Stimulated activated naive CD8-positive, alpha-beta T cell treated with anti-CD3 and anti-CD28 coated beads, Interleukin-15, Interleukin-2, amounts not matched to agents 100 U/mL and 50 U/mL, for 24 hours (primary cell): ENCODE results near the gene P3H3.
A peak's percentile ranks its signal among the peaks of the same experiment; 100 is the strongest.
"Not testable (repeated sequence)": the region's sequence is repeated elsewhere in the genome, so short reads cannot be mapped to it uniquely, and the experiment has no call there.

Source experiments
- ATAC-seq: fragments of 150-1000 bp; cut with Tn5 transposase; one replicate; pipeline ENCODE4 v1.10.0; 2021
- DNase-seq: peaks from one replicate; pipeline ENCODE4 v3.0.0; 2021

The P3H3 gene

GRCh38 chr12:6845395-6845794 lies 17.2 kb downstream of the P3H3 start:
- no peak for DNase-seq

DNA sequence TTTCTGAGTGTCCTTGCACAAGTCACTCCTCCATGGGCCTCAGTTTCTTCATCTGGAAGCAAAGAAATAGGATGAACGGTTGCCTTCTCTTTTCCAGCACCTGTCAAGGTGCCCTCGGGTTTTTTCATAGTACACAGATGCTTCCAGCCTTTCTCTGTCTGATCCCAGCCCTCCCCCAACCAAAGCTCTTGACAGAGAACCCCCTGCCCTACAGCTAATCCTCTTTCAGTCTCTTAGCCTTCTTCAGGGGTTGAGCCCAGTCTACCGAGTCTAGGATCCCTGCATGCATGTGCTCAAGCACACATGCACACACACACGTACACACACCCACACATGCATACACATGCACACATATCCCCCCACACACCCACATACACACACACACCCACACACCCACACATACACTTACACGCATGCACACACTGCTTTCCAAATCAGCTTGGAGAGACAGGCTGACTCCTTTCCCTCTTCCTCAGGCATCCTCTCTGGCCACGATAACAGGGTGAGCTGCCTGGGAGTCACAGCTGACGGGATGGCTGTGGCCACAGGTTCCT lies 18.2 kb downstream of the P3H3 start:
- no peak for ATAC-seq
- no peak for DNase-seq

More at GRCh38 chr12:6845395-6845794, 17.2 kb downstream of the P3H3 start:
- ATAC-seq = no peak

DNA sequence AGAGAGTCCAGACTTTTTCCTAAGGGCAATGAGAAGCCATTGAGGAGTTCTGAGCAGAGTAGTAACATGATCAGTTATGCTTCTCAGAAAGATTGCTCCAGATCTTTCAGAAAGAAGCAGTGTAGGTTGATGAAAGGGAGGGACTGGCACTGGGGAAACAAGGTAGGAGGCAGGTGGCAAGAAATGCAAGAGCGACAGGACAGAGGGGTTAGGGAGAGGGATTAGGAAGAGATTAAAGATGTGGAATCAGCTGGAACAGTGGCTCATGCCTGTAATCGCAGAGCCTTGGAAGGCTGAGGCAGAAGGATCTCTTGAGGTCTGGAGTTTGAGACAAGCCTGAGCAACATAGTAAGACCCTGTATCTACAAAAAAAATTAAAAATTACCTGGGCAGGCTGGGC lies 19.5 kb downstream of the P3H3 start:
- ATAC-seq (no peak), DNase-seq (no peak)

- DNase-seq = no peak
- ATAC-seq = no peak
These were observed 21.2 kb downstream of the P3H3 start for GRCh38 chr12:6849427-6849826.

- DNase-seq (no peak), ATAC-seq (no peak)
These were observed 21.9 kb downstream of the P3H3 start for GRCh38 chr12:6849976-6850560.

- DNase-seq = no peak
- ATAC-seq = no peak
These were observed 22.6 kb downstream of the P3H3 start for GRCh38 chr12:6850796-6851152.

- peak; percentile 60 for ATAC-seq
- peak; percentile 97 for DNase-seq
These were observed 23.1 kb downstream of the P3H3 start, which contains the start of gene CDCA3 for GRCh38 chr12:6851153-6851920. Gene CDCA3 (minus strand): TSS chr12:6851286. CDS start chr12:6850952, 334 bp downstream.

DNA sequence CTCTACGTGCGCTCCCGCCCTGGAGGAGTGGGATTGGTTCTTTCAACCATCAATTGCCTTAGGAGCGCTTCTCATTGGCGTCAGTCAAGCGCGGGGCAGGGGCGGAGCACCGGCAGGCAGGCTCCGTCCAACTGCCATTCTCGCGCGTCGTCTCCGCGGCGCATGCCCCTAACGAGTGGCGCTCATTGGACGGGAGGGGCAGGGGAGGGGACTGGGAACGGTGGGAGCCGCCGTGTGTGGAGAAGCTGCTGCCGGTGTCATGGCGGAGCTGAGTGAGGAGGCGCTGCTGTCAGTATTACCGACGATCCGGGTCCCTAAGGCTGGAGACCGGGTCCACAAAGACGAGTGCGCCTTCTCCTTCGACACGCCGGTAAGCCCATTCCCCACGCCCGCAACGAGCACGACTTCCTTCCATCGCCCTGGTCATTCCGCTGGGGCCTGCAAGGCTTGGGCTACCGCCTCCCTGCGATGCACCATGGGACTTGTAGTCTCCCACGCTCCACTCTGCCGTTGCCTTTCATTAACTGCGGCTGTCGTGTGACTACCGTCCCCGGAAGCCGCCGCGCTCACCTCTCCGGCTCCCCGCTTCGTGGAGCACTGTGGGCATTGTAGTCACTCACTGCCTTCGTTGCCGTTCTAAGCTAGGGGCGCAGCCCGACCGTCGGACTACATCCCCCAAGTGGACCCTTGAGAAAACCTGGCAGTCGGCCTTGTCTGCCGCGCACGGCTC lies 23.9 kb downstream of the P3H3 start, which contains the start of gene USP5:
Gene USP5 (plus strand): TSS at position 230 of the 730 bp plus-strand sequence. CDS start 30 bp downstream, at position 260.
- ATAC-seq (peak; percentile 87), DNase-seq (peak; percentile 97)

- ATAC-seq (peak; percentile 5), DNase-seq (peak; percentile 72)
These were observed 24.6 kb downstream of the P3H3 start for GRCh38 chr12:6852651-6853354.

GRCh38 chr12:6853626-6854025 lies 25.4 kb downstream of the P3H3 start:
- DNase-seq = no peak
- no peak for ATAC-seq

DNA sequence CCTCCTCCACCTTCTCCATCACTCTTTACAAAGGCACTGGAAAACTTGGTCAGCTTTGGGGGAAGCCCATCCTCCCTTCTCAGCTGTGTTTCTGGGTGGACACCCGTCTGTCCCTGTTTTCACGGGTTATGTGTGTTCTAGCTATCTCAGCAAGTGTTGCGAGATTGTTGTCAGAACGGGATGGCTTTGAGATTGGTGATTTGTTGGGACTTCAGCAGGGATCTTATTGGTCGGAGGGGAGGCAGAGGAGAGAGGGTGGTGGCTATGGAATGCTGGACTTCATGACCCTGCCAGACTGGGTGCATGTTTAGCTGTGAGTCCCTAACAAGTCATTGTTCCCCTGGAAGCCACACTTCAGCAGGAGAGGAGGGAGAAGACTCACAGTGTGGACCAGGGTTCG lies 25.8 kb downstream of the P3H3 start:
- DNase-seq = no peak
- no peak for ATAC-seq

DNA sequence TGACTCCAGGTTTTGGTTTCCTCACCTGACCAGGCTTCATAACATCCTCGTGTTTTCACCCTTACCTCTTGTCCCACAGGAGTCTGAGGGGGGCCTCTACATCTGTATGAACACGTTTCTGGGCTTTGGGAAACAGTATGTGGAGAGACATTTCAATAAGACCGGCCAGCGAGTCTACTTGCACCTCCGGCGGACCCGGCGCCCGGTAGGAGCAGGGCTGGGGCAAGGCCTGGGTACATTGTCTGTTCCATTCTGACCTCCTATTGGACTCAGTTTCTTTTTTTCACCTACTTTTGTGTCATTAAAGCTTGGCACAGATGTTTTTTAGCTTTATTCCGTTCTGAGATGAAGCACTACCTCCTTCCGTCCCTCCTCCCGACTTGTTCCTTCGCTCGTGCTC lies 27.1 kb downstream of the P3H3 start:
- DNase-seq = no peak
- no peak for ATAC-seq

DNA sequence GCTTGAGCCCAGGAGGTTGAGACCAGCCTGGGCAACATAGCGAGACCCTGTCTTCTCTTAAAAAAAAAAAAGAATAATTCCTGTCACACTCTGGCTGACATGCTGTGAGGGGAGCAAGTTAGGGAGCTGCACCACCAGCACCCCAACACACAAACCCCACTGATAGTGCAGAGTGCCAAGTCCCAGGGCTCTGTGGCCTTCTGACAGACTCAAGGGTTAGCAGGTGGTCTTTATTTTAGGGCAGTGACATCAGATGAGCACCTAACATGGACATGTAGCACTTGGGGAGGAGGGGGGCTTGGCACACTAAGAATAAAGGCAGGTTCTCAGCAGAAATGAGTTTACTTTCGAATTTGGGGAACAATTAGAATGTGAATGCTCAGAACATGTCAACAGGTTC lies 30.6 kb downstream of the P3H3 start:
- no peak for ATAC-seq
- DNase-seq = no peak

DNA sequence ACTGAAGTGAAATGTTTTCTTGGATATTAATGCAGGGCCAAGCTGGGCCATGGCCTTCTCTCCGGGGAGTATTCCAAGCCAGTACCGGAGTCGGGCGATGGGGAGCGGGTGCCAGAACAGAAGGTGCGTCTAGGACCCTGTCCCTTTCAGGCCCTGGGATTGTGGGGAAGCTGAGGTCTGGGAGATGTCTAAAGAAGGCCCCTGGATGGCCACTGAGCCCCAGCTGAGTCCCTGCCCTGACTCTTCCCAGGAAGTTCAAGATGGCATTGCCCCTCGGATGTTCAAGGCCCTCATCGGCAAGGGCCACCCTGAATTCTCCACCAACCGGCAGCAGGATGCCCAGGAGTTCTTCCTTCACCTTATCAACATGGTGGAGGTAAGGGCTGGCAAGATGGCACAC lies 31.9 kb downstream of the P3H3 start:
- DNase-seq (no peak), ATAC-seq (no peak)

DNA sequence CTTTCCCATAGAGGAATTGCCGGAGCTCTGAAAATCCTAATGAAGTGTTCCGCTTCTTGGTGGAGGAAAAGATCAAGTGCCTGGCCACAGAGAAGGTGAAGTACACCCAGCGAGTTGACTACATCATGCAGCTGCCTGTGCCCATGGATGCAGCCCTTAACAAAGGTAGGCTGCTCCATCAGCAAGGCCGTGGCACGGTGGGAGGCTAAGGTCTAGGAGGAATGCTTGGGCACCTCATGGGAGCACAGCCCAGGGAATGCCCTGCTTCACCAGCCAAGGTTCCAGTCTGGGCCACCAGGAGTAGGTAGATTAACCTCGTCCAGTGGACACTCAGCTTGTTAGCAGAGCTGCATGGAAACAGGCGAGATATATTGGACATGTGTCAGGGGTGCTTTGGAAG lies 32.7 kb downstream of the P3H3 start:
- no peak for ATAC-seq
- DNase-seq = no peak

GRCh38 chr12:6861391-6861790 lies 33.2 kb downstream of the P3H3 start:
- ATAC-seq (no peak), DNase-seq (no peak)

DNA sequence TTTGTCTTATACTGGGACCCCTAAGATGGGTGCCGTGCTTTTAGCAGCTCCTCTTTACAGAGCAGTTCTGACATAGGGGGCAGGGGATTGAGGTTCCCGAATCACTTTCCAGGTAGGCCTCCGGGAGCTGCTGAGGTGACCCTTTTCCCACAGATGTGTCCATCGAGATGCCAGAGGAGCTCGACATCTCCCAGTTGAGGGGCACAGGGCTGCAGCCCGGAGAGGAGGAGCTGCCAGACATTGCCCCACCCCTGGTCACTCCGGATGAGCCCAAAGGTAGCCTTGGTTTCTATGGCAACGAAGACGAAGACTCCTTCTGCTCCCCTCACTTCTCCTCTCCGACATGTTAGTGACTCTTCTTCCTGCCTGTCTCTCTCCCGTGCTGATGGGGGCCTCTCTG lies 34.8 kb downstream of the P3H3 start:
- DNase-seq (no peak), ATAC-seq (no peak)

DNA sequence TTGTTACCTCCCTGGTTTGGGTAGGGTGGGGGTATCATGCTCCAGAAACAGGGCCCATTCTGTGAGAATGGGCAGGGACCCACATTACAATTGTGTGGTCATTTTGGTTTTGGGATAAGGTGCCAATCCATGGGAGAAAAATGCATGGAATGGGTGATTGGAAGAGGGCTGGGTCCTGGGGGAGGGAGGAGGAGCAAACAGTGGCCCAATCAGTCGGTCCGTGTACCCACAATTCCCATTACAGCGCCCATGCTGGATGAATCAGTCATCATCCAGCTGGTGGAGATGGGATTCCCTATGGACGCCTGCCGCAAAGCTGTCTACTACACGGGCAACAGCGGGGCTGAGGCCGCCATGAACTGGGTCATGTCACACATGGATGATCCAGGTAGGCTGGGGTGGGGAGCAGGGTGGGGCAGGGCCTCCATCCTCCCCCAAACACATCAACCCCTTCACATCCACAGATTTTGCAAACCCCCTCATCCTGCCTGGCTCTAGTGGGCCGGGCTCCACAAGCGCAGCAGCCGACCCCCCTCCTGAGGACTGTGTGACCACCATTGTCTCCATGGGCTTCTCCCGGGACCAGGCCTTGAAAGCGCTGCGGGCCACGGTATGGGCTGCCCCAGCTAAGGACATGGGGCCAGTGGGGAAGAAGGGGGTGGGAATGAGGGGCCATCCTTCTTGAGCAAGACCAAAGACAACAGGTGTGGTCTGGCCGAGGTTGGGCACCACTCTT lies 35.5 kb downstream of the P3H3 start:
- DNase-seq (no peak), ATAC-seq (no peak)

- DNase-seq, ATAC-seq: not testable (repeated sequence)
These were observed 37.1 kb downstream of the P3H3 start for GRCh38 chr12:6865307-6865706.

DNA sequence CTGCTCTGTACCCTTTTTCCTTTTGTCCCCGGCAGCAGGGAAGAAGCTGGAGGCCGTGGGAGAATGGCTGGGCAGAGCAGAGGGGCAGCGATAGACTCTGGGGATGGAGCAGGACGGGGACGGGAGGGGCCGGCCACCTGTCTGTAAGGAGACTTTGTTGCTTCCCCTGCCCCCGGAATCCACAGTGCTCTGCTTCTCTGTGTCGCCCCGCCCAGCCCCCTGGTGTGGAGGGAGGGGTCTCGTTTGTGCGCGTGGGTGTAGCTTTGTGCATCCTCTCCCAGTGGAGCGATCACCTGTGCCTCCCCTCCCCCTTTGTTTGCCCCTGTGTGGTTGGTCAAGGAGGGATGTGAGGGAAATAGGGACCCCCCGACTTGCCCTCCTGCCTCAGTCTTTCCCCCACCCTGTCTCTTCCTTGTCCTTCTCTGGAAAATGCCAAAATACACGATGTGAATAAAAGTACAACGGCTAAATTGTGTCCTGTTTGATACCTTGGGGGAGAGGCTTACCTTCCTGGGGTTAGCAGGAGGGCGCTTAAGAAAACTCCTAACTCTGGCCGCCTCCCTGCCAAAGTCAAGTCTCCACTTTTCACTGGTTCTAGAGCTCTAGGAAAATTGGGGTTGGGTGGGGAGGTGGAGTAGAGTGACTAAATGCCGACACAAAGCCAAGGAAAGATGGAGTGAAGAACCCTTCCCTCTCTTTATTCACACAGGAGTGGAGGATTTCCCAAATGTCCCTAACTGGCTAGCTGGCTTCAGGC lies 38.1 kb downstream of the P3H3 start:
- DNase-seq (no peak), ATAC-seq (no peak)

- ATAC-seq (peak; percentile 1), DNase-seq (no peak)
These were observed 38.8 kb downstream of the P3H3 start for GRCh38 chr12:6866920-6867412.
